ENCODE measurements around the gene F8.

Gene F8

DNA sequence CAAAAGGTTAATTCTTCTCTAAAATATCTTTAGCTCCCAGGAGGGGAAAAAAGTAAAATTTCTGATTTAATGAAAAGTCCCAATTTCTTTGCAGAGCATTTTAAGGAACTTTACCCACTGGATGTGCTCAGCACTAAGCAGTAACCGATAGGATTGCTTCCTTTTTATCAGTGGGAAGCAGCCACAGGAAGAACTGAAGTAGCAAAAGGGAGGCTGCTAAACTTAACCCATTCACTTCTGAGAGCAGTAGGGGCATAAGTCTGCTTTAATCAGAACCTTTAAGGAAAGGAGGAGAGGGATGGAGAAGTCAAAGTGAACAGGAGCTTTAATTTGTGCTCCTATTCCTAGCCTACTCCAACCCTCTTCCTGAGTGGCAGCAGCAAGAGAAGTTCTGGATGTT is at the start of gene F8:
TSS of gene F8 (minus strand) at position 139 of the 400 bp plus-strand sequence. CDS start 171 bp downstream, outside the sequence.
- no peak for DNase-seq

DNA sequence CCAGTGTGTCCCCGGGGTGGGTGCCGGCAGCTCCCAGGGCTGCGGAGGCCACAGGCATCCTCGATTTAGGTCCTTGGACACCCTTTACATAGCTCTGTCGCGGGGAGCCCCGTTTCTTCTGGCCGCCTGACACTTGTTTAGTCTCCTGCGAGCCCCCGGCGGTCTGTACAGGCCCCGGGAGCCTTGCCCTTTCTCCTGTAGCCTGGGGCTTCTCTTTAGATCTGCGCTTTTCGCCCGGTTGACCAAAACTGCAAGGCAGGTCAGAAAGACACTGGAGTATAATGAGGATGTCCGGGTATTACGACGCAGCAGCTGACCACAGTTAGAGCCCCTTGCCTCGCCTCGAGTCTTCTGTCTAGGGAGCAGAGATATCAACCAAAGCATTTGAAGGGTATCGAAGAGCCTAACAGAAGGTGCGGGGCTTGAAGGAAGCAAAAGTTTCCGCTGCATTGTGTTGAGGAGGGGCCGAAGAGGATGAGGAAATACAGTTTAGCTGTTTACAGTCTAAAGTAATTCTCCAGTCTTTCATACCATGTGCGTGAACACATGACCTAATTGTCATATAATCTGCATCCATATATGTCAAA is 49.3 kb upstream of the F8 start:
- no peak for DNase-seq

DNA sequence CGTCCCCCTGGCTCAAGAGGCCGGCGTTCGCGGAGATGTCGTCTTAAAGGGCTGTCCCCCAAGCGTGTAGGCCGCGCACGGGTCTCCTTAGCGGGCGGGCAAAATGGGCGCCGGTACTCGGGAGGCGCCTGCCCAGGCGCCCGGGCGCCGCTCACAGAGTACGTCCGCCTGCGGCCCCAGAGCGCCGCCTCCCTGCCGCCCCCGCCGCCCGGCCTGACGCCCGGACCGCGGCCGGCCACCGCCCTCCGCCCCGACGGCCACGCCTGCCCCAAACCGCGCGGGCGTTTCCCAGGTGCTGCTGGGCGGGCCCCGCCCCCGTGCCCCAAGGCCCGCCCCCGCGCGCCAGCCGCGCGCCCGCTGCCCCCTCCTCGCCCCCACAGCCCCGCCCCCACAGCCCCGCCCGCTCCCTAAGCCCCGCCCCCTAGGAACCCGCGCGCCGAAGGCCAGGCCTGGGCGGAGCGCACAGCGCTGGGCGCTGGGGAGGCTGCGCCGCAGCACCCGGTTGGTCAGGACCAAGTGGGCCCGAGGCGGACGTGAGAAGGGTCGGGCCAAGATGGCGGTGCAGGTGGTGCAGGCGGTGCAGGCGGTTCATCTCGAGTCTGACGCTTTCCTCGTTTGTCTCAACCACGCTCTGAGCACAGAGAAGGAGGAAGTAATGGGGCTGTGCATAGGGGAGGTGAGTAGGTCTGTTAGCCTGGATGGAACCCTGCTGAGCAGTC is 48.6 kb upstream of the F8 start, which contains the start of the genes BRCC3, CMC4 and MTCP1:
TSS of gene BRCC3 (plus strand) at position 534 of the 719 bp plus-strand sequence. CDS start at position 554, 20 bp downstream.
TSS of gene CMC4 (minus strand) at position 162 of the 719 bp plus-strand sequence. CDS start 7,113 bp downstream, outside the sequence.
TSS of gene MTCP1 (minus strand) at position 162 of the 719 bp plus-strand sequence. CDS start 5,126 bp downstream, outside the sequence.
- peak; percentile 63 for DNase-seq

DNA sequence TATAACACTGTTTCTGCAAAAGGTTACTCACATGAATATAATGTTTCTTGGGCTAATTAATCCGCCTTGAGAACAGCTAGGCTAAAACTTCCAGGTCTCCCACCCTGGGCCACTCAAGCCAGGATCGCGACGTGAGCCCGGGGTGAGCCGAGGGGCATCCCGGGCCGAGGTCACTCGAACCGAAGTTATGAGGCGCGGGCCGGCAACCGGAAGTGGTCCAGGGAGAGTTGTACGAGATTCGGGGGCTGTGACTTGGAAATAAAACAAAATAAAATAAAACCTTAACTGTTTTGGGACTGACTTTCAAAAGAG is 48.1 kb upstream of the F8 start:
- DNase-seq: no peak

- no peak for DNase-seq
These were observed 47.5 kb upstream of the F8 start for GRCh38 chrX:155070038-155070437.

DNA sequence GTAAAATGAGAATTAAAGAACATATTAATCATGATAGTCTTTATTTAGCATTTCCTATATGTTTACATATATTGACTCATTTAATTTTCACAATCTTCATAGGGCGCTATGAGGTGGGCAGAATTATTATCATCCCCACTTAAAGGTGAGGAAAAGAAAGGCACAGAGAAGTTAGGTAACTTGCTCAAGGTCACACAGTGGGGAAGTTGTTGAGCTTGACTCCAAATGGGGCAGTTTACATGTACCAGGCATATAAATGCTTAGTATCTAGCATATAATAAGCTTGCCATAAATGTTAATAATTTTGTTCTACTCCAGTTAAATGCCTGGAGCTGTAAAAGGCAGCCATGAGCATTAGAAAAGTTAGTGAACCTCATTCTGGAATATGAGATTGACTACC is 46.9 kb upstream of the F8 start:
- DNase-seq: no peak

- no peak for DNase-seq
These were observed 45.6 kb upstream of the F8 start for GRCh38 chrX:155068165-155068564.

DNA sequence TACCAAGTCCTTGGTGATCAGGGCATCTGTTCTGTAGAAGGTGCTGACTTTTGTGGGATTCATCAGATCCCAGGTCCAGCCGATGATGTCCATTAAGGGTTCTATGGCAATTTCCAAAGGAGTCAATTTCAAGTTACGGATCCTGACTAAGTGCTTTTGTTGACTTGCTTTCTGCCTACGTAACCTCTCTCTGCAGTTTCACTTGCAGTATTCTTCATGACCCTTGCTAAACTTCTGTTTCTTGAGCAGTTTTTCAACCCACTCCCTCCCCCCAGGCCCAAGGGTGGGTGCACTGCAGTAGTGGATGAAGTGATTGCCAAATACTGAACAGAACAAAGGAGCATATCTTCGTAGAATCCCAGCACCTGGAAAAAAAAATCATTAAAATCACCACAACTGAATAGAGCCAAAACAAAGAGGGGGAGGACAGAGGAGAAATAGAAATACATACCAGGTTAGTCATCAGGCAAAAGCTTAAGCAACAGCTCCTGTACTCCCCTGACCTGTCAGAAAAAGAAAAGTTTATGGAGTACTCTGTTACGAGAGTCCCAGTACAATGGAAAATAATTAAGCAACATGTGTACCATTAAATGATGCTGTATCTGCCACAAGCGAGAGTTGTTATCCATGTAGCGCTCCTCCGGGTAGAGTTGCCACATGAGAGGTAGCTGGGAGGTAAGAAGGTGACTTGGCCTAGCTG is 42.7 kb upstream of the F8 start:
- DNase-seq: no peak

- DNase-seq: no peak
These were observed 39.2 kb upstream of the F8 start for GRCh38 chrX:155061760-155062159.

DNA sequence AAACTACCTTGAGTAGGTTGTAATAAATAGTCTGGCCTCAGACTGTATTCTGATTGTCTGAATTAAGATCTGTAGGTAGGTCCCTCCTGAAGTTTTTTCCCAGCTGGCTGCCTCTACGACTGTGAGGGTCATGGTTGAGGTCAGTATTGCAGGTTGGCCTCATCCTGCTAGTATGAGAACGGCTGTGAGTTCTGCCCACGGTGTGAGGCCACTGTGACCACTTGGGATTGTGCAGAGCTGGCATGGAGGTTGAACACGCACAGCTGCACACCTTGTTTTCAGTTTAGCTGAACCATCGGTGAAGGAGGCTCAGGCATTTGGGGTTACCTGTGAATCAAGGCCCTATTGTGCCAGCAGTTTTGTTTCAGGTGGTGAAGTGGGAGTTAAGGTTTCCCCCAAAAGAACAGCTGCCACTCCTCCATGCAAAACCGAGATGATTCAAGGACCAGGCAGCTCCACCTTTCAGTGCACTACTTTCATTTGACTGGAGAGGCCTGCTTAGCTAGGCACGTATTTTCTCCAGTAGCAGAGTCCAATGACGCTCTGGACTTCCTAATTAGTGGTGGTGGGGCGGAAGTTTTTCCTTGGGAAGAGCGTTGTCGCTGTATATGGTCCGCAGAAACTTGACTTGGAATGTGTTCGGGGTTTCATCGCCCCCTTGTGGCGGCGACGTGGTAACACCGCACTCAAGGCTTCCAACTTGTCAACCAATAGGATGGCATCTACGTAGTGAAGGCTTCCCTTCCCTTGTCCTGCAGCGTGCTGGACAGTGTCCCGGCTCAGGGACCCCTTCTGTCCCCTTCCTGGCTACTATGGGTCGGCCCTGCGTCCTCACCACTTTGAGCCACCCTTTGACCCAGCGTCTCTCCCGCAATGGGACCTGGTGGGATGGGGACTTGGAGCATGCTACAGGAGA is 34.6 kb upstream of the F8 start:
- DNase-seq: peak; percentile 43

DNA sequence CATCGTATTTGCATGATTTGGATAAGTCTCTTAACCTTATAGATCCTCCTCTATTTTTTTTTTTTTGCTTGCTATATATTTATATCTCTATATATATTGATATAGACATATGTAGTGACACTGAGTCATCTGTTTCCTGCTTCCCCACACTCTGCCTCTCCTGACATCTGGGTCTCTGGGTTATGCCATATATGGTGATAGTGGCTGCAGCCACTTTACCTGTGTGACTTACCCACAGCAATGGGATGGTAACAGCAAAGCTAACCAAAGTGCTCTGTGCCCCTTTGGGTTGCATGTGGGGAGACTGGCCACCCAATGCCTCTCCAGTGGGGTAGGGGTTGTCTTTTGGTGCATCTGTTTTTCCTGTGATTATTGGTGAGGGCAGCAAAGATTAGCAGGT is 33.9 kb upstream of the F8 start:
- DNase-seq: no peak

- no peak for DNase-seq
These were observed 33.0 kb upstream of the F8 start for GRCh38 chrX:155055494-155055893.

DNA sequence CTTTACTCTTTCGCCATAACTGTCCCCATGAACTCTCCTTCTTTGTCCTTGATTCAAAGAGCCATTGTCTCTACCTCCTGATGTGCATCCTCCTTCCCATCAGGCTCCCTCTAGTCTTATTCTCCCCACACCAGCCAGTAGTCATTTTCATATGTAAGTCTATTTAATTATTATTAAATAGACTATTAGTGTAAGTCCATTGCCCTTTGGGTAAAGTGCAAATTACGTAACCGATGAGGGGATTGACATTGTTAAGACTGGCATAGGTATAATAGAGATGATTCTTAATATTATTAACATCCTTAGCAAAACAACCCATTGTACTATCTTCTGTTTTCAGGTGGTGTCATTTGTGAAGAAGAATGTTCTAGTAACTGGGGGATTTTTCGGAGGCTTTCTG is 31.7 kb upstream of the F8 start:
- DNase-seq: no peak

GRCh38 chrX:155053656-155054055 is 31.1 kb upstream of the F8 start:
- no peak for DNase-seq

DNA sequence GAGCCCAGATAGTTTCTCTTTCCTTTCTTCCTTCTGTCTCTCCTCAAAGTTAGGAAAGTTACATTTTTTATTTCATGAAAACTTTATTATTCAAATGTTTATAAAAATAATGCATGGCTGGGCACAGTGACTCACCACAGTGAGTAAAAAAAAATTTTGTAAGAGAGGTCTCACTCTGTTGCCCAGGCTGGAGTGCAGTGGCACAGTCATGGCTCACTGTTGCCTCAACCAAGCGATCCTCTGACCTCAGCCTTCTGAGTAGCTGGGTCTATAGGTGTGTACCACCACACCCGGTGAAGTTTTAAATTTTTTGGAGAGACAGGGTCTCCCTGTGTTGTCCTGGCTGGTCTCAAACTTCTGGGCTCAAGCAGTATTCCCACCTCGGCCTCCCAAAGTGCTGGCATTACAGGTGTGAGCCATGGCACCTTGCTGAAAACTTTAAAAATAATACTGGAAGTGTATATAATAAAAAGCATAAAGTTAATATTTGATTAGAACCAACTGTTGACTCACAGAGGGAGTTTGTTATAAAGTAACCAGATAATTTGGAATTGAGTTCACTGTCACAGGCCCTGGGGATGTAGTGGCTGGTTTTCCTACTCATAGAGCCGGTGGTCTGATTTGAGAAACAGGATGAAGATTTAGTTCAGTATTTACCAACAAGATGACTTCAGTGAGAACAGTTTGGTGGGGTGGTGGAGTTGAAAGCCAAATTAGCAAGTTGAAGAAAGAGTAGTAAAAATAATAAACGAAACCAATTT is 30.4 kb upstream of the F8 start:
- DNase-seq: no peak

GRCh38 chrX:155048977-155049619 is 26.6 kb upstream of the F8 start:
- peak; percentile 43 for DNase-seq

- no peak for DNase-seq
These were observed 24.4 kb upstream of the F8 start for GRCh38 chrX:155046811-155047528.

DNA sequence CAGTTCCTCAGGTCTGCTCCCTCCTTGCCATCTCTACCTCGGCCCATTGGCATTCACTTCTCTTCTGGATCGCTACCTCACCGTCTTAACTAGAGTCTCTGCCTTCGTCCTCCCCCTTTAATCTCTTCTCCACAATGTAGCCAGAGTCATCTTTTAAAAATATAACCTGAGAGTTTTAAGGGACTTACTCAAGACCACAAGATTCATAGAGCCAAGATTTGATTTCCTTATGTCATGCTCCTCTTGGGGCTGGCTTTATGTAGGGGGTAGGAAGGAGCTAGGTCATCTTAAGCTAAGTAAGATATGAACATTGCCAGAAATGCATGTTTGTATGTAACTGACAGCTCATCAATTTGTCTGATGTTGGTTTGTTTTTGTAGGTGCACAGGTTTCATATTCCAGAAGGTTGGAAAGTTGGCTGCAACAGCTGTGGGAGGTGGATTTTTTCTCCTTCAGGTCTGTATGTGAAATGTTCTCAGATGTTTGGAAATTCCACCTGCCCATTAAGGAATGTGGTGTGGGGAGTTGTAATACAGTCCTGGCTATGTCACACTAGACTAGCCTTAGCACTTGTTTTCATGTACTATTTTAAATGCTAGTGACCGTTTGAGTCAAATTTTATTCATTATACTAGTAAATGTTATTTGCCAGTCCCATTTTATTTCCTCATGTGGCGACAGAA is 23.7 kb upstream of the F8 start:
- no peak for DNase-seq

GRCh38 chrX:155035688-155036087 is 13.2 kb upstream of the F8 start:
- DNase-seq: no peak

DNA sequence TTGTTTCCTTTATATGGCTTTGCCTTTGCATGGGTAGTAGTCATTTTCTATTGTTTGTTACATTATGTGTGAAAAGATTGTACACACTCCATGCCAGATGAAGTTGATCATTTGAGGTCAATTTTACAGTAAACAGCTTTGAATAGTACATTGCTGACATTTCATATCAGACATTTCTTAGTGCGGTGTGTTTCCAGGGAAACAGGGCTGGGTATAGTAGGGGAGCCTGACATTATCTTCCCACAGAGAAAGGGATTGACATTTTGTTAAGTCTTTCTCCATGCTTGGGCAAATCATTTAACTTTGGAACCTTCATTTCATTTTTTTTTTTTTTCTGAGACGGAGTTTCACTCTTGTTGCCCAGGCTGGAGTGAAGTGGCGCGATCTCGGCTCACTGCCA is 9.1 kb upstream of the F8 start:
- no peak for DNase-seq

Measured in activated CD4-positive, alpha-beta T cell treated with anti-CD3 and anti-CD28 coated beads, Interleukin-2, amount 50 U/mL, for 1 hour (primary cell).